CD4-positive, alpha-beta T cell (primary cell): ENCODE data around the gene CBX4. TPM values are rescaled to one million over a fixed set of nuclear protein-coding genes. Genes with fewer than 3 reads are reported as not detected.
A peak's percentile ranks its signal among the peaks of the same experiment; 100 is the strongest.

Experiments used
- ATAC-seq: fragments of 200-7000 bp; cut with Tn5 transposase; one replicate; pipeline ENCODE4 v1.10.0; 2022; ENCODE audit warnings: mild to moderate bottlenecking; ENCODE audit not compliant: poor library complexity
- CTCF ChIA-PET: fragments of 350-600 bp; sonication (Branson Sonifier 250); formaldehyde crosslinking; loops from one replicate; lab custom pipeline; 2021; ENCODE audit warnings: antibody characterized with exemption, inconsistent platforms; lab: Charles Lee
- POLR2A ChIA-PET: fragments of 350-600 bp; sonication (Branson Sonifier 250); formaldehyde crosslinking; loops from one replicate; lab custom pipeline; 2021; ENCODE audit warnings: antibody characterized with exemption, inconsistent platforms; lab: Charles Lee
- DNase-seq, 14 experiments: peaks; one replicate each; pipeline ENCODE4 v3.0.0-alpha.2; 2013 to 2020; ENCODE audit warnings: mixed read lengths in 2 of 14
- H3K27ac ChIP-seq, 2 donors: one replicate each; pipeline versions ENCODE4 v1.5.1 to v1.7.0; 2013; ENCODE audit warnings: low read length in 2 of 2, low read depth in 1 of 2, mild to moderate bottlenecking in 1 of 2
- H3K27me3 ChIP-seq, 2 experiments: 1 replicate in 1 of 2; 2 replicates in 1 of 2; pipeline versions ENCODE4 v1.6.1 to v1.7.0; 2013; ENCODE audit warnings: low read length in 2 of 2, control low read depth in 1 of 2, mild to moderate bottlenecking in 1 of 2, moderate library complexity in 1 of 2; ENCODE audit not compliant: insufficient read depth in 2 of 2, control insufficient read depth in 1 of 2
- H3K36me3 ChIP-seq: one replicate; pipeline ENCODE4 v1.6.1; 2013; ENCODE audit warnings: low read length, control low read depth; ENCODE audit not compliant: insufficient read depth
- H3K4me1 ChIP-seq: one replicate; pipeline ENCODE4 v1.6.1; 2013; ENCODE audit warnings: low read length, control low read depth; ENCODE audit not compliant: insufficient read depth
- H3K4me3 ChIP-seq: one replicate; pipeline ENCODE4 v1.5.1; 2013; ENCODE audit warnings: mild to moderate bottlenecking, low read length, moderate library complexity
- H3K9me3 ChIP-seq, 2 experiments: 1 replicate in 1 of 2; 2 replicates in 1 of 2; pipeline versions ENCODE4 v1.6.1 to v1.7.0; 2013; ENCODE audit warnings: low read length in 2 of 2, mild to moderate bottlenecking in 2 of 2, control low read depth in 1 of 2, moderate library complexity in 1 of 2; ENCODE audit not compliant: control insufficient read depth in 1 of 2, insufficient read depth in 1 of 2
- H3K27ac Mint-ChIP-seq: one replicate; pipeline ENCODE4 v1.8.0; 2020; ENCODE audit warnings: mixed read lengths
- H3K27me3 Mint-ChIP-seq: one replicate; pipeline ENCODE4 v1.8.0; 2021; ENCODE audit warnings: mixed read lengths
- H3K36me3 Mint-ChIP-seq: one replicate; pipeline ENCODE4 v1.8.0; 2021; ENCODE audit warnings: low read depth, mixed read lengths
- H3K4me1 Mint-ChIP-seq: one replicate; pipeline ENCODE4 v1.8.0; 2021; ENCODE audit warnings: low read depth, mixed read lengths
- H3K4me3 Mint-ChIP-seq: one replicate; pipeline ENCODE4 v1.8.0; 2020; ENCODE audit warnings: mild to moderate bottlenecking, mixed read lengths
- H3K9me3 Mint-ChIP-seq: one replicate; pipeline ENCODE4 v1.8.0; 2020; ENCODE audit warnings: mixed read lengths
- CTCF ChIP-seq: fragments of 200-600 bp; IDR thresholded peaks from one replicate; pipeline ENCODE4 v1.8.0; 2022; ENCODE audit warnings: antibody characterized with exemption, mild to moderate bottlenecking
- intact Hi-C, 2 experiments: fragments of 100-400 bp; cut with DNase I in 1 of 2; cut with micrococcal nuclease in 1 of 2; formaldehyde crosslinking; loops; one replicate each; pipeline versions ENCODE4 v1.15.1 to v1.9.0; 2023 to 2025; cut with DNase I, micrococcal nuclease
- total RNA-seq, 174 experiments: library from RNA in 2 of 174; stranded (reverse) in 2 of 174; gene quantifications; one replicate each; pipeline ENCODE4 v1.2.3 and lab custom pipeline; 2021 to 2026

The CBX4 gene
- total RNA-seq, 2 experiments from 2014 or later = 196 to 202 TPM

DNA sequence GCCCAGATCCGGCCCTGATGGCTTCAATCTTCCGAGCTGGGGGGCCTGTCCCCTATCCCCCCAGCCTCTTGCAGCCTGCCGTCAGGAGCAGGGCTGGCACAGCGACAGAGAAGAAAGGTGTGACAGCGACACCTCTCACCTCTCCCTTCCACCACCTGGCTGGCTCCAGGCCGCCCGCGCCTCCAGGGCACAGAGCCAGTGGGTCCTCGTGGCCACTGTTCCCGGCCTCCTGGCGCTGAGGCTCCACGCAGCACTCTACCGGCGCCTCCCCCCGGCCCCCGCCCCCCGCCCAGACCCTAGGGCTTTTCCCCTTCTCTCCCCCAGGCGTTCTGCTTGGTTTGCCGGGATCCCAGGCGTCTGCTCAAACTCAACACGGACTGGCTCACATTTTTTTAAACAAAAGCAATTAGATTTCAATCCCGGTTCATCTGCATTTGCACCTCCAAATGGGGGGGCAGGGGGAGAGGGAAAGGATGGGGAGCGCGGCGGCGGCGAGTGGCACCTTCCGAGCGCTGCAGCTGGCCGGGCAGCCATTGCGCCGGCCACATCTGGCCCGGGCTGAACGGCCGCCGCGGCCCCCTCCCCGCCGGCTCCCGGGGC lies 29.6 kb downstream of the CBX4 start:
- Histone ChIP-seq H3K36me3 (no peaks in the 10 kb centered on the region), H3K4me3 (no peak overlapping the region), H3K27me3 (peaks cover 83 to 87% of the 10 kb centered on the region in 2 experiments), H3K9me3 (peaks cover 0 to 55% of the 10 kb centered on the region in 2 experiments), H3K27ac (no peak overlapping the region), H3K4me1 (peaks cover 64% of the 10 kb centered on the region)
- Mint-ChIP-seq H3K9me3 (no peaks in the 10 kb centered on the region), H3K4me1 (peaks cover 43% of the 10 kb centered on the region), H3K27me3 (peaks cover 84% of the 10 kb centered on the region), H3K27ac (no peak overlapping the region), H3K4me3 (no peak overlapping the region), H3K36me3 (peaks cover under 1% of the 10 kb centered on the region)
- CTCF ChIA-PET = interaction anchor here (1.8 to 3.4 kb wide), 2 partner anchors 30 to 35 kb away, joined by 7 to 15 read pairs; partner anchors contain the start of gene CBX4
- TF ChIP-seq CTCF = no peak
- intact Hi-C loops = loop anchor here (1.0 to 5.0 kb wide), 4 partner anchors 13 to 62 kb away; partner anchors contain the start of genes CBX2 (in 1 of the 2), CBX4 (in 1 of the 2) and CBX8 (in 1 of the 2)
- POLR2A ChIA-PET = interaction anchor here (2.6 to 7.0 kb wide), 3 partner anchors 11 to 31 kb away, joined by 11 to 82 read pairs (median 29); partner anchors contain the start of genes CBX4 and CBX8
- ATAC-seq (no peak), DNase-seq (peak in 1 of 14 experiments; percentile 26)

GRCh38 chr17:79808763-79809529 lies 30.3 kb downstream of the CBX4 start:
- Histone ChIP-seq H3K27me3 (peaks cover 83 to 85% of the 10 kb centered on the region in 2 experiments), H3K9me3 (peaks cover 0 to 57% of the 10 kb centered on the region in 2 experiments), H3K4me3 (no peak overlapping the region), H3K36me3 (no peaks in the 10 kb centered on the region), H3K4me1 (peaks cover 64% of the 10 kb centered on the region), H3K27ac (no peak overlapping the region)
- Mint-ChIP-seq H3K9me3 (no peaks in the 10 kb centered on the region), H3K27me3 (peaks cover 82% of the 10 kb centered on the region), H3K4me1 (peaks cover 41% of the 10 kb centered on the region), H3K4me3 (peak overlapping the region; percentile 51), H3K36me3 (peaks cover 4% of the 10 kb centered on the region), H3K27ac (peak overlapping the region; percentile 9)
- intact Hi-C loops = no loop called here
- ATAC-seq = peak; percentile 19
- DNase-seq = peak in 3 of 14 experiments; percentile 50 to 63 (median 62)
- CTCF ChIA-PET = interaction anchor here (0.6 to 1.8 kb wide), 4 partner anchors 9 to 36 kb away, joined by 3 to 7 read pairs (median 4); partner anchors contain the start of gene CBX4
- POLR2A ChIA-PET = interaction anchor here (0.8 to 7.0 kb wide), 5 partner anchors 9 to 32 kb away, joined by 3 to 82 read pairs (median 11); partner anchors contain the start of genes CBX4 and CBX8
- peak; percentile 26 for TF ChIP-seq CTCF
